BJ (cell line): ENCODE measurements around the gene ZNF236. TPM values are rescaled to one million over a fixed set of nuclear protein-coding genes. Genes with fewer than 3 reads are reported as not detected.

Source experiments
- CTCF ChIA-PET: fragments of 350-600 bp; formaldehyde crosslinking; extraction: SDS; loops from one replicate; lab custom pipeline; 2021; ENCODE audit warnings: antibody characterized with exemption, inconsistent platforms; lab: Yijun Ruan, JAX
- POLR2A ChIA-PET: fragments of 300-600 bp; sonication (Branson Sonifier 250); formaldehyde crosslinking; extraction: SDS; loops from one replicate; lab custom pipeline; 2021; ENCODE audit warnings: antibody characterized with exemption; lab: Charles Lee
- DNase-seq: peaks from one replicate; pipeline ENCODE4 v3.0.0-alpha.2; 2011; ENCODE audit warnings: low read depth
- H3K27me3 ChIP-seq: 2 replicates; pipeline ENCODE4 v1.6.0; 2011; ENCODE audit warnings: low read length; ENCODE audit not compliant: control insufficient read depth, insufficient read depth
- H3K36me3 ChIP-seq: 2 replicates; pipeline ENCODE4 v1.5.1; 2011; ENCODE audit warnings: low read length; ENCODE audit not compliant: control insufficient read depth, insufficient read depth
- H3K4me3 ChIP-seq: 2 replicates; pipeline ENCODE4 v1.5.1; 2011; ENCODE audit warnings: low read depth, mild to moderate bottlenecking, control low read depth, low read length
- polyA plus RNA-seq: library from polyadenylated mRNA; depleted of rRNA; stranded (reverse); fragments of >200 nt; gene quantifications from 2 replicates; pipeline ENCODE4 v1.2.3, GENCODE V29; 2011
- TF ChIP-seq, protein P1 (sequence below): IDR thresholded peaks from 2 replicates; pipeline ENCODE4 v1.5.1; 2011; ENCODE audit warnings: low read depth, mild to moderate bottlenecking, control low read depth, inconsistent platforms, low read length, moderate library complexity; ENCODE audit not compliant: insufficient read depth

The ZNF236 gene
- polyA plus RNA-seq, 1 experiment, result 5.1 TPM

DNA sequence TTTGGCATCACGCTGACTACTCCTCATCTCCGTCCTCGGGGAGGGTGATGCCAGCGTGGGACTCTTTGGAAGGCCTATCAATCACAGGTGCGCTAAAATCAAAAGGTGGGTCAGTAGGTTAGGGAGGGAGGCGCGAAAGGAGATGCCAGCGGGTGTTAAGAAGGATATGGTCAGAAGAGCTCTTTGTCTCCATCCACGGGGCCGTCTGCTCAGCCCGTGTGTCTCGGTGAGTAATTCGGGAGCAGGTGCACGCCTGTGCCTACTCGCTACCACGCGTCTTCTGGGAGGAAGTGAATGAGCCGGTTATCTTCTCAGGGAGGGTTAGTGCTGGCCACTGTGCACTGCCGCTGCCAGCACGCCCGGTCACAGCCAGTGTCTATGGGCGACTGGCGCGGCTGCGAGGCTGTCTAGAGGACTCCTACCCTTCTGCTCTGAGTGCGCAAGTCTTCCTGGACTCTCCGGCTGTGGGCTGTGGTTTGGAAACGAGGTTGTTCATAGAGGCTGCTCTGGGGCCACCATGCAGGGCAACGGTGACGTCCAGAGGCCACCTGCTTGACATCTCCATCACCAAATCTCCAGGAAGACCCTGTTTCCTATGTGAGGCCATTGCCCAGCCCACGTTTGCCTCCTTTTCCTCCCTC, 156.9 kb downstream of the ZNF236 start:
- no peak overlapping the region for H3K4me3 ChIP-seq
- ChIA-PET POLR2A (no interaction called here), CTCF (interaction anchor here (0.9 to 8.5 kb wide), 2 partner anchors 21 to 177 kb away, joined by 3 to 166 read pairs; no protein-coding TSS in a partner anchor)
- TF ChIP-seq, protein P1, sequence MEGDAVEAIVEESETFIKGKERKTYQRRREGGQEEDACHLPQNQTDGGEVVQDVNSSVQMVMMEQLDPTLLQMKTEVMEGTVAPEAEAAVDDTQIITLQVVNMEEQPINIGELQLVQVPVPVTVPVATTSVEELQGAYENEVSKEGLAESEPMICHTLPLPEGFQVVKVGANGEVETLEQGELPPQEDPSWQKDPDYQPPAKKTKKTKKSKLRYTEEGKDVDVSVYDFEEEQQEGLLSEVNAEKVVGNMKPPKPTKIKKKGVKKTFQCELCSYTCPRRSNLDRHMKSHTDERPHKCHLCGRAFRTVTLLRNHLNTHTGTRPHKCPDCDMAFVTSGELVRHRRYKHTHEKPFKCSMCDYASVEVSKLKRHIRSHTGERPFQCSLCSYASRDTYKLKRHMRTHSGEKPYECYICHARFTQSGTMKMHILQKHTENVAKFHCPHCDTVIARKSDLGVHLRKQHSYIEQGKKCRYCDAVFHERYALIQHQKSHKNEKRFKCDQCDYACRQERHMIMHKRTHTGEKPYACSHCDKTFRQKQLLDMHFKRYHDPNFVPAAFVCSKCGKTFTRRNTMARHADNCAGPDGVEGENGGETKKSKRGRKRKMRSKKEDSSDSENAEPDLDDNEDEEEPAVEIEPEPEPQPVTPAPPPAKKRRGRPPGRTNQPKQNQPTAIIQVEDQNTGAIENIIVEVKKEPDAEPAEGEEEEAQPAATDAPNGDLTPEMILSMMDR, result no peak
- H3K36me3 ChIP-seq, result no peaks in the 10 kb centered on the region
- no peaks in the 10 kb centered on the region for H3K27me3 ChIP-seq
- DNase-seq, result no peak

DNA sequence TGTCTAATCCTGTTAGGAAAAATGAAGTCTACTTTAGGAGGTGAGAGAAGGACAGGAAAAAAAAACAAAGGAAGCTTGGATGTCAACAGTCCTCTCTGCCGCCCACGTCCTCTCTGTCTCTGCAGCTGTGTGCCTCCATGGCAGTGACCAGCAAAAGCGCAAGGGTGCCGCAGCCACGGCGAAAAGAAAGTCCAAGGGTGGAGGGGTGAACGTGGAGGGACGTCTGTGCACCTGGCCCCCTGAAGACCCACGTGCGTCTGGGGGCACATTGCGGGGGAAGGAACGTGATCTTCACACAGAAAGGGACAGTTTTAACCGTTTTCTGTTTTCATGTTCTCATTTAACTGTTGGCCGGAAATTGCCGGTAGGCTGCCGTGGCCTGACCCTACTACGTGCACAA, 157.5 kb downstream of the ZNF236 start:
- Histone ChIP-seq H3K27me3 (no peaks in the 10 kb centered on the region), H3K4me3 (no peak overlapping the region), H3K36me3 (no peaks in the 10 kb centered on the region)
- DNase-seq, result no peak
- TF ChIP-seq, protein P1, result no peak
- ChIA-PET POLR2A (no interaction called here), CTCF (interaction anchor here (0.9 to 8.5 kb wide), 3 partner anchors 9 to 178 kb away, joined by 3 to 166 read pairs (median 4); no protein-coding TSS in a partner anchor)

DNA sequence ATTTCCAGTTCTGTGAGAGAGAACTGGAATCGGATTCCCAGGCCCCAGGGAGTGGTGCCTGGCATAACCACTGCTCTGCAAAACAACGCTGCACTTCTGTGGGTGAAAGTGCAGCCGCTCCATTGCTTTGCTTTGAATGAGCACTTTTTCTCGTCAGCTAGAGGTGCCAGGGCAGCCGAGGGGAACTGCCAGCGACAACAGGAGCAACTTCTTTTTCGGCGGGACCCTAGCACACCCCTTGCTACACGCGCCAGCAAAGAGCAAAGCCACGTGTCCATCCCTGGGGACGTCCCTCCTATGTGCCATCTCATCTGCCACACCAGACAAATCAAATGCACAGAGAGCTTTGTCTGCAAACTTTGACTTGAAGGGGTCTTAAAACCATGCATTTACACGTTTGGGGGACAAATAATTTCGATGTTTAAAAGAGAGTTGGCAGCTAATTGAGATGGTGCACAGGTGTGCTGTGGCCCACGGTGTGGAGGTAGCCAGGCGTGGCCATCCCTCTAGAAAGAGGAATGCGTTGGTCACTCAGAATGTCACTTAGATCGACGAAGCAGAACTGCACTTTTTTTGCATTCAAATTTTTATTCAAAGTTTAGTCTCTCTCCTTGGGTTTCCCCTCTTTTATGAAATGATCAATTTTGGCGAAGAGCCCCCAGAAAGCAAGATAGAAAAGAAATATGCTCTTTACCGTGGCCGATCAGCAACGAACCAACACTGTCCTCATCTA, 158.5 kb downstream of the ZNF236 start:
- POLR2A ChIA-PET, result no interaction called here
- no peaks in the 10 kb centered on the region for H3K36me3 ChIP-seq
- CTCF ChIA-PET, result interaction anchor here (1.4 to 8.5 kb wide), 3 partner anchors 10 to 231 kb away, joined by 4 to 166 read pairs (median 4); no protein-coding TSS in a partner anchor

DNA sequence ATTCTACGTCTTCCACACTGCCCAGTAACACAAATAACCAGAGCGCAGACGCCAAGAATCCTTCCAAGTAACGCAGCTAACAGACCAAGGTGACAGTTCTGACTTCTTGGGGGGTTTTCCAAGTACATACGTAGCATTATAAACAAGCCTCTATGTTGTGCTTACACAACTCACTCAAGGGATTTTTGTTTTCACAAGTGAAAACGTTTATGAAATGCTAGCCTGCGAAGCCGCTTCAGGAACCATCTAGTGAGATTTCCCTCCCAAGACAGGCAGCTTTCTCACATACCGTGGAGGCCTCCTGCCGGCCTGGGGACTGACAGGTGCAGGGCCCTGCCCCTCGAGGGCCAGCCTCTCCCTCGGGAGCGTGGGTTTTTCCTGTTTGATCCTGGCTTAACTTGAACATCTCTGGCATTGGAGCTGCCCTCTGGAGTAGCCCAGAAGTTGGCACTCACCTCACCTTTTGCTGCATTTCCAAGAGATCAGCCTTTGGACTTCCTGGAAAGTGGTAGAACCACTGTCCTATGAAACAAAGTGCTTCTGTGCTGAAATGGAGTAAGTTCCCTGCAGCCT, 159.1 kb downstream of the ZNF236 start:
- no peak overlapping the region for H3K4me3 ChIP-seq
- no peaks in the 10 kb centered on the region for H3K36me3 ChIP-seq
- ChIA-PET POLR2A (no interaction called here), CTCF (interaction anchor here (1.1 to 8.5 kb wide), 6 partner anchors 10 to 230 kb away, joined by 3 to 166 read pairs (median 5); no protein-coding TSS in a partner anchor)
- H3K27me3 ChIP-seq, result peaks cover under 1% of the 10 kb centered on the region; the same call in 1 of the 2 replicates
- no peak for DNase-seq
- TF ChIP-seq, protein P1, result no peak

More for the DNA sequence above, 158.5 kb downstream of the ZNF236 start:
- no peak overlapping the region for H3K4me3 ChIP-seq
- no peak for DNase-seq
- TF ChIP-seq, protein P1, result no peak
- no peaks in the 10 kb centered on the region for H3K27me3 ChIP-seq

GRCh38 chr18:76982038-76982437, 159.7 kb downstream of the ZNF236 start:
- Histone ChIP-seq H3K36me3 (no peaks in the 10 kb centered on the region), H3K4me3 (no peak overlapping the region), H3K27me3 (peaks cover 2% of the 10 kb centered on the region; the same call in 1 of the 2 replicates)
- ChIA-PET CTCF (interaction anchor here (0.8 to 8.5 kb wide), 24 partner anchors 8 to 234 kb away, joined by 3 to 166 read pairs (median 6); no protein-coding TSS in a partner anchor), POLR2A (no interaction called here)
- DNase-seq, result no peak
- TF ChIP-seq, protein P1, result no peak
